Activated CD8-positive, alpha-beta T cell treated with anti-CD3 and anti-CD28 coated beads for 36 hours (primary cell): Measurements from ENCODE around the gene VTI1B. TPM values are rescaled to one million over a fixed set of nuclear protein-coding genes. Genes with fewer than 3 reads are reported as not detected.
"Not testable (repeated sequence)": the region's sequence is repeated elsewhere in the genome, so short reads cannot be mapped to it uniquely, and the experiment has no call there.

ENCODE experiments used
- ATAC-seq: fragments of 200-7000 bp; cut with Tn5 transposase; one replicate; pipeline ENCODE4 v1.10.0; 2021; ENCODE audit warnings: mild to moderate bottlenecking, moderate library complexity
- CTCF ChIA-PET: fragments of 350-600 bp; sonication (Branson Sonifier 250); formaldehyde crosslinking; loops from one replicate; lab custom pipeline; 2021; ENCODE audit warnings: antibody characterized with exemption; lab: Charles Lee
- POLR2A ChIA-PET: fragments of 350-600 bp; sonication (Branson Sonifier 250); formaldehyde crosslinking; loops from one replicate; lab custom pipeline; 2021; ENCODE audit warnings: antibody characterized with exemption; lab: Charles Lee
- DNase-seq: peaks from one replicate; pipeline ENCODE4 v3.0.0-alpha.2; 2020
- H3K27ac Mint-ChIP-seq: one replicate; pipeline ENCODE4 v1.8.0; 2021; ENCODE audit warnings: mild to moderate bottlenecking, mixed read lengths
- H3K27me3 Mint-ChIP-seq: one replicate; pipeline ENCODE4 v1.8.0; 2021; ENCODE audit warnings: mixed read lengths
- H3K36me3 Mint-ChIP-seq: one replicate; pipeline ENCODE4 v1.8.0; 2021; ENCODE audit warnings: low read depth, mixed read lengths
- H3K4me1 Mint-ChIP-seq: one replicate; pipeline ENCODE4 v1.8.0; 2021; ENCODE audit warnings: low read depth, mixed read lengths
- H3K4me3 Mint-ChIP-seq: one replicate; pipeline ENCODE4 v1.8.0; 2021; ENCODE audit warnings: mild to moderate bottlenecking, moderate library complexity, mixed read lengths
- H3K9me3 Mint-ChIP-seq: one replicate; pipeline ENCODE4 v1.8.0; 2021; ENCODE audit warnings: mixed read lengths
- intact Hi-C: fragments of 100-400 bp; cut with micrococcal nuclease; formaldehyde crosslinking; loops from one replicate; pipeline ENCODE4 v1.10.0; 2022
- total RNA-seq, 2 experiments: library from RNA; stranded (reverse); gene quantifications; one replicate each; pipeline ENCODE4 v1.2.3, GENCODE V29; 2021
- TF ChIP-seq, protein P1 (sequence below): fragments of 200-600 bp; IDR thresholded peaks from one replicate; pipeline ENCODE4 v1.8.0; 2022; ENCODE audit warnings: antibody characterized with exemption, mild to moderate bottlenecking

Gene VTI1B
- total RNA-seq, 2 experiments from 2014 or later, result 57.3 to 59.7 TPM

DNA sequence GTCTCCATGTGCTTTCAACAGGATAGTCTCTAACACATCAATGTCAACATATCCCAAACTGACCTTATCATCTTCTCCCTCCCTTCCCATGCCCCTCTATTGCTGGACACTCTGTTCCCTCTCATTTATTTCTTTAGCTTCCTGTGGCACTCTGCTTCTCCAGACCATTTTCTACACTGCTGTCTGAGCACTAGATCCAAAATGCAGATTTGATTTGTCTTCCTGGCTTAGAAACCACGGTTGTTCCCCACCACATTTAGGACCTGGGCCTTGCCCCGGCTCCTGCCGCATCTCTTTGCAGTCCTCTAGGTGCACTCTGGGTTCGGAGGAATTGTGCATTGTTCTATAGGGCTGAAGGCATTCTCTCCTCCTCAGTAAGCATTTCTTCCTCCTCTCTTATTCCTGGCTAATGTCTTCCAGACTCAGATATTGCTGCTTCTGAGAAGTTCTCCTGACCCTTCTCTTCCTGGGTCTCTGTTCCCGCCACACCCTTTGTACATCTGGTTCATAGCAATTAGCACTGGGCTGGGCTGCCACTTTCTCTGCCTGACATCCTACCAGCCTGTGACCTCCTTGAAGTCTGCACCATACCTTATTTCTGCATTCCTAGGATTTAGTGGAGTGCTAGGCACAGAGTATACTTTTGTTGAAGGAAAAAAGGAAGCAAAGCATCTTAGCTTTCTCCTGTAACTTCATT is 40.8 kb downstream of the VTI1B start:
- intact Hi-C loops, result no loop called here
- TF ChIP-seq, protein P1, sequence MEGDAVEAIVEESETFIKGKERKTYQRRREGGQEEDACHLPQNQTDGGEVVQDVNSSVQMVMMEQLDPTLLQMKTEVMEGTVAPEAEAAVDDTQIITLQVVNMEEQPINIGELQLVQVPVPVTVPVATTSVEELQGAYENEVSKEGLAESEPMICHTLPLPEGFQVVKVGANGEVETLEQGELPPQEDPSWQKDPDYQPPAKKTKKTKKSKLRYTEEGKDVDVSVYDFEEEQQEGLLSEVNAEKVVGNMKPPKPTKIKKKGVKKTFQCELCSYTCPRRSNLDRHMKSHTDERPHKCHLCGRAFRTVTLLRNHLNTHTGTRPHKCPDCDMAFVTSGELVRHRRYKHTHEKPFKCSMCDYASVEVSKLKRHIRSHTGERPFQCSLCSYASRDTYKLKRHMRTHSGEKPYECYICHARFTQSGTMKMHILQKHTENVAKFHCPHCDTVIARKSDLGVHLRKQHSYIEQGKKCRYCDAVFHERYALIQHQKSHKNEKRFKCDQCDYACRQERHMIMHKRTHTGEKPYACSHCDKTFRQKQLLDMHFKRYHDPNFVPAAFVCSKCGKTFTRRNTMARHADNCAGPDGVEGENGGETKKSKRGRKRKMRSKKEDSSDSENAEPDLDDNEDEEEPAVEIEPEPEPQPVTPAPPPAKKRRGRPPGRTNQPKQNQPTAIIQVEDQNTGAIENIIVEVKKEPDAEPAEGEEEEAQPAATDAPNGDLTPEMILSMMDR, result no peak
- POLR2A ChIA-PET, result no interaction called here
- Mint-ChIP-seq H3K4me1 (no peaks in the 10 kb centered on the region), H3K4me3 (no peak overlapping the region), H3K27ac (no peak overlapping the region), H3K27me3 (no peaks in the 10 kb centered on the region), H3K36me3 (no peaks in the 10 kb centered on the region), H3K9me3 (no peaks in the 10 kb centered on the region)
- DNase-seq, result no peak
- CTCF ChIA-PET, result interaction anchor here (1.4 kb wide), 1 partner anchor 71 kb away, joined by 3 read pairs; no protein-coding TSS in a partner anchor
- no peak for ATAC-seq

DNA sequence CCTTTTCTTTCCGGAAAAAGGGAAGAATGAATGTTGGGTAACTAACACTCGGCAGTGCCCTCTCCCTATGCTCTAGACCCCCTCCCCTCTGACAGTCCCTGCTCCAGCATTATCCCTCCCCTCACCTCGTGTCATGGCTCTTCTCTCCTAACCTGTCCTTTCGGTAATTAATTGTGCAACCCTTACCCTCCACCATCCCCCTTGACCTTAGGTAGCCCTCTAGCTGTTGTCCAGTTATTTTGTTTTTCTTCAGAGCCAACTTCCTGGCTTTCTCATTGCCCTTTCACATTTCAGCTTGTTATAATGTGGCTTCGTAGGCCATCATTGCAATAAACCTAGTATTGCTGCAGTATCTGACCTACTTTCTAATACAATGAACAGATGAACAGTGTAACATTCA is 43.5 kb downstream of the VTI1B start:
- no peaks in the 10 kb centered on the region for H3K4me1 Mint-ChIP-seq
- ChIA-PET POLR2A (interaction anchor here (0.6 kb wide), 1 partner anchor 23 kb away, joined by 3 read pairs; no protein-coding TSS in a partner anchor), CTCF (interaction anchor here (0.7 to 1.7 kb wide), 6 partner anchors 12 to 104 kb away, joined by 3 to 5 read pairs (median 3); no protein-coding TSS in a partner anchor)
- TF ChIP-seq, protein P1, result no peak
- H3K27ac Mint-ChIP-seq, result no peak overlapping the region
- ATAC-seq (no peak), DNase-seq (no peak)
- no peaks in the 10 kb centered on the region for H3K27me3 Mint-ChIP-seq
- no peaks in the 10 kb centered on the region for H3K36me3 Mint-ChIP-seq
- no peaks in the 10 kb centered on the region for H3K9me3 Mint-ChIP-seq
- no peak overlapping the region for H3K4me3 Mint-ChIP-seq
- intact Hi-C loops, result no loop called here

DNA sequence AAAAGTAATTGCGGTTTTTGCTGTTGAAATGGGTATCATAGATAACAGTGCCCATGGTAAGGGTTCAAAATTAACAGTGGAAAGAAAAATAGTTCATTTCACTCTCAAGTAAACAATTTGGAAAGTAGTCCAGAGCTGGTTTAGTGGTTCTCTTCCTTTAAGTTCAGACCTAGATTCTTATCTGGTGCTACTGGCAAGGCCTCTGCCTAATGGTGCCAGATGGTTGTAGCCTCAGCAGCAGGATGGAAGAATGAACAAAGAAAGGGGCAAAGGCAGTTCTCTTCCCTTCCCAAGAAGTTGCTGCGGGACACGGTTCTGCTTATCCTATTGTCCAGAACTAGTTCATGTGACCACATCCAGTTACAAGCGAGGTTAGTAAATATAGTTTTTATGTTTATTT is 44.2 kb downstream of the VTI1B start:
- ChIA-PET CTCF (interaction anchor here (1.7 kb wide), 1 partner anchor 11 kb away, joined by 5 read pairs; no protein-coding TSS in a partner anchor), POLR2A (interaction anchor here (0.6 kb wide), 1 partner anchor 22 kb away, joined by 3 read pairs; no protein-coding TSS in a partner anchor)
- no peak overlapping the region for H3K4me3 Mint-ChIP-seq
- H3K27ac Mint-ChIP-seq, result no peak overlapping the region
- DNase-seq, result no peak
- H3K36me3 Mint-ChIP-seq, result no peaks in the 10 kb centered on the region
- H3K9me3 Mint-ChIP-seq, result no peaks in the 10 kb centered on the region
- no peaks in the 10 kb centered on the region for H3K4me1 Mint-ChIP-seq
- TF ChIP-seq, protein P1, result no peak
- no peak for ATAC-seq
- no peaks in the 10 kb centered on the region for H3K27me3 Mint-ChIP-seq
- intact Hi-C loops, result no loop called here

DNA sequence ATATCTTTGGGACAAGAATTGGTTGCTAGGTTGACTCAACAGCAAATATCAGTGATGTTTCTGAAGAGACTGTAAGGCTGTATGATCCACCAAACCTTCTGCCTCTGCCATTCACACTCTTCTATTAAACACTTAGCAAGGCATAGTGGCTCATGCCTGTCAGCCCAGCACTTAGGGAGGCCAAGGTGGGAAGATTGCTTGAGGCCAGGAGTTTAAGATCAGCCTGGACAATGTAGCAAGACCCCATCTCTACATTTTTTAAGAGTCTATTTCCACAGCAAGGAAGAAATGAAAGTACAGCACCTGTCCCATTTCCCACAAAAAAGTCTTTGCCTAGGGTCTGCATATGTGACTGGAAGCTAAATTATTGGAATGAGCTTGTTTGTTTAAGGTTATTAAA is 46.9 kb downstream of the VTI1B start:
- intact Hi-C loops, result no loop called here
- Mint-ChIP-seq H3K27ac (no peak overlapping the region), H3K9me3 (no peaks in the 10 kb centered on the region)

DNA sequence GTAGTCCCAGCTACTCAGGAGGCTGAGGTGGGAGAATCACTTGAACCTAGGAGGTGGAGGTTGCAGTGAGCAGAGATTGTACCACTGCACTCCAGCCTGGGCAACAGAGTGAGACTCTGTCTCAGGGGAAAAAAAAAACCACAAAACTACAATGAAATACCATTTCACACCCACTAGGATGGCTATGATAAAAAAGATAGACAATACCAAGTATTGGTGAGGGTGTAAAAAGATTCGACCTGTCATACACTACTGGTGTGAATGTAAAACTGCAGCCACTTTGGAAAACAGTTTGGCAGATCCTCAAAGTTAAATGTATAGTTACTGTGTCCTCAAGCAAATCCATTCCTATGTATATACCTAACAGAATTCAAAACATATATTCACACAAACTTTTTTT is 48.3 kb downstream of the VTI1B start:
- intact Hi-C loops, DNase-seq, CTCF ChIA-PET, H3K9me3 Mint-ChIP-seq, H3K36me3 Mint-ChIP-seq, H3K4me3 Mint-ChIP-seq, H3K27me3 Mint-ChIP-seq, POLR2A ChIA-PET, H3K4me1 Mint-ChIP-seq, H3K27ac Mint-ChIP-seq: not testable (repeated sequence)
- ATAC-seq, result peak; percentile 57

More for the DNA sequence above, 46.9 kb downstream of the VTI1B start:
- ChIA-PET POLR2A (no interaction called here), CTCF (interaction anchor here (0.7 to 1.7 kb wide), 4 partner anchors 8 to 40 kb away, joined by 3 to 6 read pairs (median 3); partner anchors contain the start of gene PIGH)
- TF ChIP-seq, protein P1, result no peak
- Mint-ChIP-seq H3K27me3 (no peaks in the 10 kb centered on the region), H3K4me3 (no peak overlapping the region), H3K4me1 (peaks cover 8% of the 10 kb centered on the region), H3K36me3 (no peaks in the 10 kb centered on the region)
- DNase-seq, result no peak
- no peak for ATAC-seq
